ENCODE data around the gene MAPRE2.

GRCh38 chr18:35097195-35097594 is 56.0 kb downstream of the MAPRE2 start:
- TF ChIP-seq CTCF (IDR thresholded peaks at IDR 0.05; ENCODE audit: low read length), result no peak
- TF ChIP-seq EZH2 (optimal IDR thresholded peaks at IDR 0.05; ENCODE audit: low read depth, low read length), result no peak
